Measurements from ENCODE around the gene APP. TPM values are rescaled to one million over a fixed set of nuclear protein-coding genes. Genes with fewer than 3 reads are reported as not detected.

The APP gene
- total and polyA plus RNA-seq, 2 experiments from 2014 or later: 55.7 to 316 TPM

GRCh38 chr21:26072666-26073615 lies 97.6 kb downstream of the APP start:
- Histone ChIP-seq H2AFZ (no peak overlapping the region), H3K79me2 (peaks cover 91% of the 10 kb centered on the region), H3K9me3 (ENCODE audit: low read depth) (no peaks in the 10 kb centered on the region), H3K36me3 (replicated peaks; ENCODE audit: insufficient read depth, low read depth) (no peaks in the 10 kb centered on the region), H4K20me1 (ENCODE audit: insufficient read depth, poor library complexity, severe bottlenecking) (peaks cover 13% of the 10 kb centered on the region), H3K9me2 (replicated peaks; ENCODE audit: insufficient read depth) (no peaks in the 10 kb centered on the region), H3K27ac (no peak overlapping the region), H3K4me1 (ENCODE audit: insufficient read depth) (peaks cover 22% of the 10 kb centered on the region), H3K4me3 (no peak overlapping the region), H3K27me3 (no peaks in the 10 kb centered on the region), H3K4me2 (no peak overlapping the region)
- 94% methylated on average over 9 of the region's 9 CpGs for WGBS (ENCODE audit: low lambda C conversion rate, missing lambda C conversion rate)
- DNase-seq (ENCODE audit: low spot score): no peak
- TF ChIP-seq EZH2phosphoT487 (IDR thresholded peaks at IDR 0.05; ENCODE audit: low read depth, severe bottlenecking, unreplicated experiment): no peak

GRCh38 chr21:26070822-26071425 lies 99.6 kb downstream of the APP start:
- H3K36me3 ChIP-seq (replicated peaks; ENCODE audit: insufficient read depth, low read depth): no peaks in the 10 kb centered on the region
- TF ChIP-seq EZH2 (IDR thresholded peaks at IDR 0.05; ENCODE audit: borderline replicate concordance) (no peak), CTCF (IDR thresholded peaks at IDR 0.05; ENCODE audit: poor library complexity) (no peak), EZH2phosphoT487 (IDR thresholded peaks at IDR 0.05; ENCODE audit: low read depth, severe bottlenecking, unreplicated experiment) (no peak)
- peaks cover 16% of the 10 kb centered on the region for H4K20me1 ChIP-seq (ENCODE audit: insufficient read depth, poor library complexity, severe bottlenecking)
- peak overlapping the region; percentile 55 for H3K4me2 ChIP-seq
- DNase-seq (ENCODE audit: low spot score): peak; percentile 30
- no peaks in the 10 kb centered on the region for H3K9me3 ChIP-seq (ENCODE audit: low read depth)
- peaks cover 95% of the 10 kb centered on the region for H3K79me2 ChIP-seq
- WGBS (ENCODE audit: low lambda C conversion rate, missing lambda C conversion rate): 39% methylated on average over 8 of the region's 8 CpGs
- H3K9me2 ChIP-seq (replicated peaks; ENCODE audit: insufficient read depth): no peaks in the 10 kb centered on the region
- H2AFZ ChIP-seq: no peak overlapping the region
- peak overlapping the region; percentile 54 for H3K27ac ChIP-seq
- peaks cover 22% of the 10 kb centered on the region for H3K4me1 ChIP-seq (ENCODE audit: insufficient read depth)
- H3K27me3 ChIP-seq: no peaks in the 10 kb centered on the region
- no peak overlapping the region for H3K4me3 ChIP-seq

- no peak overlapping the region for H3K27ac ChIP-seq
- DNase-seq (ENCODE audit: low spot score): no peak
- H3K4me2 ChIP-seq: no peak overlapping the region
- 81% methylated on average over 2 of the region's 2 CpGs for WGBS (ENCODE audit: low lambda C conversion rate, missing lambda C conversion rate)
- no peak overlapping the region for H3K4me3 ChIP-seq
- no peak overlapping the region for H2AFZ ChIP-seq
- no peaks in the 10 kb centered on the region for H3K36me3 ChIP-seq (replicated peaks; ENCODE audit: insufficient read depth, low read depth)
- H3K4me1 ChIP-seq (ENCODE audit: insufficient read depth): peaks cover 22% of the 10 kb centered on the region
- no peak for TF ChIP-seq EZH2 (IDR thresholded peaks at IDR 0.05; ENCODE audit: borderline replicate concordance)
- TF ChIP-seq EZH2phosphoT487 (IDR thresholded peaks at IDR 0.05; ENCODE audit: low read depth, severe bottlenecking, unreplicated experiment): no peak
- no peaks in the 10 kb centered on the region for H3K9me3 ChIP-seq (ENCODE audit: low read depth)
- H3K79me2 ChIP-seq: peaks cover 95% of the 10 kb centered on the region
- H3K27me3 ChIP-seq: no peaks in the 10 kb centered on the region
- no peaks in the 10 kb centered on the region for H3K9me2 ChIP-seq (replicated peaks; ENCODE audit: insufficient read depth)
- peaks cover 16% of the 10 kb centered on the region for H4K20me1 ChIP-seq (ENCODE audit: insufficient read depth, poor library complexity, severe bottlenecking)
Observed at GRCh38 chr21:26070121-26070520, 100.4 kb downstream of the APP start.

GRCh38 chr21:26068776-26069175 lies 101.8 kb downstream of the APP start:
- no peak for TF ChIP-seq EZH2 (IDR thresholded peaks at IDR 0.05; ENCODE audit: borderline replicate concordance)
- TF ChIP-seq CTCF (IDR thresholded peaks at IDR 0.05; ENCODE audit: poor library complexity): no peak
- TF ChIP-seq EZH2phosphoT487 (IDR thresholded peaks at IDR 0.05; ENCODE audit: low read depth, severe bottlenecking, unreplicated experiment): no peak
- Histone ChIP-seq H2AFZ (no peak overlapping the region), H3K4me1 (ENCODE audit: insufficient read depth) (peaks cover 22% of the 10 kb centered on the region), H3K79me2 (peaks cover 95% of the 10 kb centered on the region), H3K9me3 (ENCODE audit: low read depth) (no peaks in the 10 kb centered on the region), H3K27me3 (no peaks in the 10 kb centered on the region), H3K4me2 (no peak overlapping the region), H3K9me2 (replicated peaks; ENCODE audit: insufficient read depth) (no peaks in the 10 kb centered on the region), H3K27ac (no peak overlapping the region), H3K36me3 (replicated peaks; ENCODE audit: insufficient read depth, low read depth) (no peaks in the 10 kb centered on the region), H4K20me1 (ENCODE audit: insufficient read depth, poor library complexity, severe bottlenecking) (peaks cover 21% of the 10 kb centered on the region), H3K4me3 (no peak overlapping the region)
- no peak for DNase-seq (ENCODE audit: low spot score)
- WGBS (ENCODE audit: low lambda C conversion rate, missing lambda C conversion rate): 87% methylated on average over 4 of the region's 4 CpGs
